ENCODE measurements around the gene MTHFD1L. TPM values are rescaled to one million over a fixed set of nuclear protein-coding genes. Genes with fewer than 3 reads are reported as not detected.
"Not testable (repeated sequence)": the region's sequence is repeated elsewhere in the genome, so short reads cannot be mapped to it uniquely, and the experiment has no call there.

MTHFD1L gene
- total and polyA plus RNA-seq, 4 experiments from 2014 or later: 3.7 to 11.1 (median 8.9) TPM

GRCh38 chr6:150855171-150855570, 10.3 kb upstream of the MTHFD1L start:
- DNase-seq; H3K36me3 Mint-ChIP-seq; H3K27ac ChIP-seq (ENCODE audit: low read depth, low read length); H3K9me3 Mint-ChIP-seq; H3K4me1 ChIP-seq (ENCODE audit: insufficient read depth, low read length); intact Hi-C loops (cut with micrococcal nuclease); H3K36me3 ChIP-seq (ENCODE audit: insufficient read depth, low read length); H3K4me1 Mint-ChIP-seq; H3K27me3 Mint-ChIP-seq; H3K4me3 ChIP-seq (ENCODE audit: low read length in 2 of 2); H3K9me3 ChIP-seq (ENCODE audit: control insufficient read depth in 1 of 2, low read length in 2 of 2); H3K27ac Mint-ChIP-seq; H3K27me3 ChIP-seq (ENCODE audit: insufficient read depth, low read length); CTCF ChIA-PET (ENCODE audit: partially characterized antibody); H3K4me3 Mint-ChIP-seq; POLR2A ChIA-PET (ENCODE audit: partially characterized antibody): not testable (repeated sequence)

- Mint-ChIP-seq H3K4me1 (no peaks in the 10 kb centered on the region), H3K9me3 (peaks cover 0 to 1% (median 0%) of the 10 kb centered on the region in 8 donors), H3K27ac (no peak overlapping the region), H3K36me3 (no peaks in the 10 kb centered on the region), H3K27me3 (peaks cover 5% of the 10 kb centered on the region in 2 donors), H3K4me3 (no peak overlapping the region)
- ChIA-PET CTCF (ENCODE audit: partially characterized antibody) (no interaction called here), POLR2A (ENCODE audit: partially characterized antibody) (no interaction called here)
- Histone ChIP-seq H3K9me3 (ENCODE audit: control insufficient read depth in 1 of 2, low read length in 2 of 2) (no peaks in the 10 kb centered on the region), H3K27me3 (ENCODE audit: insufficient read depth, low read length) (no peaks in the 10 kb centered on the region), H3K4me1 (ENCODE audit: insufficient read depth, low read length) (no peaks in the 10 kb centered on the region), H3K36me3 (ENCODE audit: insufficient read depth, low read length) (no peaks in the 10 kb centered on the region), H3K4me3 (ENCODE audit: low read length in 2 of 2) (no peak overlapping the region), H3K27ac (ENCODE audit: low read depth, low read length) (no peak overlapping the region)
- intact Hi-C loops (cut with micrococcal nuclease): no loop called here
- no peak for DNase-seq
Observed at GRCh38 chr6:150857062-150857944, 8.2 kb upstream of the MTHFD1L start.

GRCh38 chr6:150857945-150858308, 7.6 kb upstream of the MTHFD1L start:
- no peak for DNase-seq
- Mint-ChIP-seq H3K27ac (no peak overlapping the region), H3K27me3 (peaks cover 5 to 10% of the 10 kb centered on the region in 2 donors), H3K36me3 (no peaks in the 10 kb centered on the region), H3K4me1 (no peaks in the 10 kb centered on the region), H3K9me3 (peaks cover 0 to 1% (median 0%) of the 10 kb centered on the region in 8 donors), H3K4me3 (peak overlapping the region in 1 of 8 donors; percentile 18)
- intact Hi-C loops (cut with micrococcal nuclease): no loop called here
- H3K27ac ChIP-seq (ENCODE audit: low read depth, low read length): no peak overlapping the region
- H3K4me1 ChIP-seq (ENCODE audit: insufficient read depth, low read length): no peaks in the 10 kb centered on the region
- ChIA-PET CTCF (ENCODE audit: partially characterized antibody) (interaction anchor here (0.7 kb wide), 1 partner anchor 41 kb away, joined by 3 read pairs; no protein-coding TSS in a partner anchor), POLR2A (ENCODE audit: partially characterized antibody) (no interaction called here)
- no peak overlapping the region for H3K4me3 ChIP-seq (ENCODE audit: low read length in 2 of 2)
- H3K27me3 ChIP-seq (ENCODE audit: insufficient read depth, low read length): no peaks in the 10 kb centered on the region
- H3K9me3 ChIP-seq (ENCODE audit: control insufficient read depth in 1 of 2, low read length in 2 of 2): no peaks in the 10 kb centered on the region
- H3K36me3 ChIP-seq (ENCODE audit: insufficient read depth, low read length): no peaks in the 10 kb centered on the region

GRCh38 chr6:150861448-150862168, 3.9 kb upstream of the MTHFD1L start:
- H3K9me3 Mint-ChIP-seq; H3K9me3 ChIP-seq (ENCODE audit: control insufficient read depth in 1 of 2, low read length in 2 of 2); DNase-seq; H3K4me1 ChIP-seq (ENCODE audit: insufficient read depth, low read length); CTCF ChIA-PET (ENCODE audit: partially characterized antibody); POLR2A ChIA-PET (ENCODE audit: partially characterized antibody); H3K27ac ChIP-seq (ENCODE audit: low read depth, low read length); H3K4me3 ChIP-seq (ENCODE audit: low read length in 2 of 2); H3K4me3 Mint-ChIP-seq; intact Hi-C loops (cut with micrococcal nuclease); H3K36me3 Mint-ChIP-seq; H3K27ac Mint-ChIP-seq; H3K27me3 ChIP-seq (ENCODE audit: insufficient read depth, low read length); H3K36me3 ChIP-seq (ENCODE audit: insufficient read depth, low read length); H3K4me1 Mint-ChIP-seq: not testable (repeated sequence)
- peaks cover 7 to 11% of the 10 kb centered on the region in 2 donors for H3K27me3 Mint-ChIP-seq

GRCh38 chr6:150863213-150863928, 2.1 kb upstream of the MTHFD1L start:
- no peak overlapping the region for H3K4me3 ChIP-seq (ENCODE audit: low read length in 2 of 2)
- no peaks in the 10 kb centered on the region for H3K27me3 ChIP-seq (ENCODE audit: insufficient read depth, low read length)
- ChIA-PET CTCF (ENCODE audit: partially characterized antibody) (interaction anchor here (1.1 to 2.1 kb wide), 2 partner anchors 26 to 445 kb away, joined by 7 read pairs; no protein-coding TSS in a partner anchor), POLR2A (ENCODE audit: partially characterized antibody) (no interaction called here)
- Mint-ChIP-seq H3K36me3 (no peaks in the 10 kb centered on the region), H3K4me3 (no peak overlapping the region), H3K9me3 (peaks cover 0 to 1% (median 0%) of the 10 kb centered on the region in 8 donors), H3K27me3 (peaks cover 7 to 11% of the 10 kb centered on the region in 2 donors), H3K27ac (no peak overlapping the region), H3K4me1 (peaks cover 6 to 14% (median 7%) of the 10 kb centered on the region in 4 donors)
- no peaks in the 10 kb centered on the region for H3K9me3 ChIP-seq (ENCODE audit: control insufficient read depth in 1 of 2, low read length in 2 of 2)
- intact Hi-C loops (cut with micrococcal nuclease): no loop called here
- DNase-seq: no peak
- H3K4me1 ChIP-seq (ENCODE audit: insufficient read depth, low read length): peaks cover 14% of the 10 kb centered on the region
- no peaks in the 10 kb centered on the region for H3K36me3 ChIP-seq (ENCODE audit: insufficient read depth, low read length)
- no peak overlapping the region for H3K27ac ChIP-seq (ENCODE audit: low read depth, low read length)

- Histone ChIP-seq H3K9me3 (ENCODE audit: control insufficient read depth in 1 of 2, low read length in 2 of 2) (no peaks in the 10 kb centered on the region), H3K4me1 (ENCODE audit: insufficient read depth, low read length) (peaks cover 14% of the 10 kb centered on the region), H3K27ac (ENCODE audit: low read depth, low read length) (peak overlapping the region; percentile 49), H3K36me3 (ENCODE audit: insufficient read depth, low read length) (no peaks in the 10 kb centered on the region), H3K4me3 (ENCODE audit: low read length in 2 of 2) (peak overlapping the region; percentile 38 to 65), H3K27me3 (ENCODE audit: insufficient read depth, low read length) (no peaks in the 10 kb centered on the region)
- Mint-ChIP-seq H3K27ac (peak overlapping the region; percentile 51 to 84 (median 79)), H3K27me3 (peaks cover 5 to 9% of the 10 kb centered on the region in 2 donors), H3K4me1 (peaks cover 6 to 14% (median 8%) of the 10 kb centered on the region in 4 donors), H3K4me3 (peak overlapping the region; percentile 80 to 86 (median 83)), H3K36me3 (no peaks in the 10 kb centered on the region), H3K9me3 (no peaks in the 10 kb centered on the region)
- no peak for DNase-seq
- POLR2A ChIA-PET (ENCODE audit: partially characterized antibody): interaction anchor here (0.8 to 1.8 kb wide), 3 partner anchors 140 to 1119 kb away, joined by 3 to 6 read pairs (median 5); partner anchors contain the start of genes NUP43 and RMND1
- CTCF ChIA-PET (ENCODE audit: partially characterized antibody): interaction anchor here (0.8 to 2.1 kb wide), 6 partner anchors 24 to 459 kb away, joined by 3 to 7 read pairs (median 3); no protein-coding TSS in a partner anchor
- intact Hi-C loops (cut with micrococcal nuclease): loop anchor here (5.0 kb wide), 1 partner anchor 527 kb away; the partner anchor contains the start of gene ZBTB2
Observed at GRCh38 chr6:150865043-150865405, 478 bp upstream of the MTHFD1L start.
